Stomach (tissue), 9 donors: ENCODE data around the gene PLCG1. TPM values are rescaled to one million over a fixed set of nuclear protein-coding genes. Genes with fewer than 3 reads are reported as not detected.

Experiments
- DNase-seq, 2 donors: peaks; one replicate each; pipeline versions ENCODE4 v3.0.0 to v3.0.0-alpha.2; 2013 to 2019
- H3K27ac ChIP-seq, 5 donors: fragments of 200-600 bp in 4 of 5; sonication (generic) in 4 of 5; one replicate each; pipeline ENCODE4 v1.5.1; 2013 to 2019; ENCODE audit warnings: mild to moderate bottlenecking in 1 of 5, moderate library complexity in 1 of 5
- H3K27me3 ChIP-seq, 3 donors: fragments of 200-600 bp; sonication (generic); one replicate each; pipeline ENCODE4 v1.5.1; 2017 to 2019; ENCODE audit warnings: mixed run types in 1 of 3
- H3K36me3 ChIP-seq, 4 donors: fragments of 200-600 bp; sonication (generic); 1 replicate in 3 of 4; 2 replicates in 1 of 4; pipeline ENCODE4 v1.5.1; 2016 to 2019
- H3K4me1 ChIP-seq, 4 donors: fragments of 200-600 bp; sonication (generic); one replicate each; pipeline ENCODE4 v1.5.1; 2016 to 2019
- H3K4me3 ChIP-seq, 4 donors: fragments of 200-600 bp; sonication (generic) in 3 of 4; one replicate each; pipeline ENCODE4 v1.5.1; 2016 to 2019; ENCODE audit warnings: mild to moderate bottlenecking in 1 of 4
- H3K9me3 ChIP-seq, 4 donors: fragments of 200-600 bp; sonication (generic); one replicate each; pipeline ENCODE4 v1.5.1; 2016 to 2019
- CTCF ChIP-seq, 7 experiments: fragments of 450-650 bp in 4 of 7; fragments of 200-600 bp in 3 of 7; sonication (generic) in 3 of 7; IDR thresholded peaks; one replicate each; pipeline ENCODE4 v1.5.1; 2016 to 2019; ENCODE audit warnings: antibody characterized with exemption in 7 of 7, control low read depth in 2 of 7, mild to moderate bottlenecking in 1 of 7
- EP300 ChIP-seq: sonication (generic); formaldehyde crosslinking; IDR thresholded peaks from one replicate; pipeline ENCODE4 v1.6.1; 2017; ENCODE audit warnings: antibody characterized with exemption
- POLR2A ChIP-seq, 4 donors: fragments of 450-650 bp; IDR thresholded peaks; one replicate each; pipeline ENCODE4 v1.6.1; 2016; ENCODE audit warnings: antibody characterized with exemption in 4 of 4, control low read depth in 2 of 4, mild to moderate bottlenecking in 1 of 4, moderate library complexity in 1 of 4
- POLR2AphosphoS5 ChIP-seq, 3 donors: sonication (generic); formaldehyde crosslinking; IDR thresholded peaks; one replicate each; pipeline ENCODE4 v1.6.1; 2016; ENCODE audit warnings: antibody characterized with exemption in 3 of 3
- WGBS, 5 donors: extraction: QIAGEN DNeasy Blood & Tissue Kit in 3 of 5; methylation state at CpG; one replicate each; pipeline versions ENCODE4 v1.1.5 to v1.1.7; 2013 to 2018; 5-methylcytosine and 5-hydroxymethylcytosine counted together
- intact Hi-C: fragments of 100-400 bp; cut with DNase I; formaldehyde crosslinking; loops from one replicate; pipeline ENCODE4 v1.15.1; 2023; ENCODE audit warnings: low total_unique reads
- polyA plus RNA-seq, 3 donors: library from polyadenylated mRNA; stranded (reverse); fragments of 200-250 nt; gene quantifications; one replicate each; pipeline ENCODE4 v1.2.3, GENCODE V29; 2013
- total RNA-seq, 5 donors: library from RNA; depleted of rRNA; stranded (reverse); fragments of >200 nt; gene quantifications; one replicate each; pipeline versions ENCODE4 v1.1.0 to v1.2.3, GENCODE V29; 2014 to 2016
- donor health status: healthy with polysubstance abuse.
- donor health status: Bipolar disorder and iron deficiency.
- donor health status: healthy.

Gene PLCG1
- total and polyA plus RNA-seq, 8 donors, result 16.3 to 576 (median 56.0) TPM

GRCh38 chr20:41178904-41179432, 41.6 kb downstream of the PLCG1 start:
- peak overlapping the region in 4 of 5 donors; percentile 15 to 69 (median 52) for H3K27ac ChIP-seq
- intact Hi-C loops, result loop anchor here (10.0 kb wide), 1 partner anchor 46 kb away; no protein-coding TSS in a partner anchor
- no peaks in the 10 kb centered on the region for H3K27me3 ChIP-seq
- H3K36me3 ChIP-seq, result peaks cover 13 to 54% (median 47%) of the 10 kb centered on the region in 4 donors
- 55 to 74% (median 67%) methylated on average over 6 to 8 of the region's 8 CpGs for WGBS, 5 donors
- peaks cover 0 to 60% (median 35%) of the 10 kb centered on the region in 4 donors for H3K4me1 ChIP-seq
- H3K4me3 ChIP-seq, result no peak overlapping the region
- no peaks in the 10 kb centered on the region for H3K9me3 ChIP-seq
- DNase-seq, result peak in 1 of 2 donors; percentile 24
- no peak for TF ChIP-seq EP300
- TF ChIP-seq CTCF (IDR thresholded peaks at IDR 0.05), result no peak
- no peak for TF ChIP-seq POLR2AphosphoS5 (IDR thresholded peaks at IDR 0.05)
- no peak for TF ChIP-seq POLR2A (IDR thresholded peaks at IDR 0.05)

DNA sequence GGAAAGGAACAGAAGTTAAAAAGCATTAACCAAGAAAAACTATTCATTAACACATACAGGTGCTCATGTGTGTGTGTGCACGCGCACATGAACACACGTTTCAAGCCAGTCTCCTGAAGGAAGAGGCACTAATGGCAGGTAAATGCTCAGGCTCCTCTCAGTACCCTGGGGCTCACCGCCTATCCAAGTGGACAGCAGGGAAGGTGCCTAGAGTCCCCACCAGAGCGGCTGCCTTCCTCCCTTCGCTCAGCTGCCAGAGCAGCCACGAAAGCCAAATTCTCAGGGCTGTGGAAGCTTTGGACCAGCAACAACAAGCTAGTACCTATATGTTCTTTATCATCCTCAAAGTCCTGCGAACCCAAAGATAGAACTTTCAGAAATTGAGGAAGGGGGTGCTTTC, 42.6 kb downstream of the PLCG1 start:
- Histone ChIP-seq H3K4me3 (no peak overlapping the region), H3K9me3 (no peaks in the 10 kb centered on the region), H3K27me3 (no peaks in the 10 kb centered on the region), H3K36me3 (peaks cover 8 to 54% (median 47%) of the 10 kb centered on the region in 4 donors), H3K27ac (peak overlapping the region in 1 of 5 donors; percentile 69), H3K4me1 (peaks cover 0 to 50% (median 30%) of the 10 kb centered on the region in 4 donors)
- intact Hi-C loops, result loop anchor here (10.0 kb wide), 1 partner anchor 45 kb away; no protein-coding TSS in a partner anchor
- 90 to 96% (median 93%) methylated on average over 5 to 8 of the region's 8 CpGs for WGBS, 5 donors
- TF ChIP-seq EP300 (no peak), POLR2A (IDR thresholded peaks at IDR 0.05) (no peak), POLR2AphosphoS5 (IDR thresholded peaks at IDR 0.05) (no peak), CTCF (IDR thresholded peaks at IDR 0.05) (no peak)
- DNase-seq, result no peak

DNA sequence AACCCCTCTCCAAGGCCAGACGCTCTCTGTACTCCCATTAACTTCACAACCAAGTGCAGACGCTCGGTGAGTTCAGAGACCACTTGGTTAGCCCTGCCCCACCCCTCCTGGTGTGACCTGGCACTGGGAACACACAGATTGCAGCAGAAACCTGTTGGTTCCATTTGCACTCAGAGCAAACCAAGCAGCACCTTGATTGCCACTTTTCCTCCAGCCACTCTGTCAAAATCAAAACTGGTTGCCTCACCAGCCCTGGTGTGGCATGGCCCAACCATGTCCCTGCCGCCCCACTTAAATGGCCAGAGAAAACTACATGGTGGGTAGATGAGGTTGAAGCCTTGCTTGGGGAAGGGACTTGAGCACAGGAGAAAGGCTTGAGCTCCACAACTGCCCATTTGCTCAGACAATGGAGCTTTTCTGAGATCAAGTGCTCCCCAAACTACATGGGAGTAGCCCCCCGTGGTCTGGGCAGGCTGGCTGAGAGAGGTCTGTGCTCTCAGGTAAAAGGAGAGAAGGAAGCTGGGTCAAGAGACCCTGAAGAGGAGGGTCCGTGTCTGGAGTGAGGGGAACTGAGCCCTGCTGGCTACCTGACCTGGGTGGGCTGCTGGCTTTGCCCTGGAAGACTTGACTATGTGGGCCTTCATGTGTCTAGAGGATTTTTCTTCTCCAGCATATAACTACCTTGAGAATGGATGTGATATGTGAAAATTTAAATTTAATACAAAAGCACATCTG, 43.4 kb downstream of the PLCG1 start:
- intact Hi-C loops, result no loop called here
- H3K4me3 ChIP-seq, result no peak overlapping the region
- peaks cover 8 to 49% (median 42%) of the 10 kb centered on the region in 4 donors for H3K36me3 ChIP-seq
- 88 to 97% (median 92%) methylated on average over 6 of the region's 6 CpGs for WGBS, 5 donors
- peak; percentile 1 to 17 for DNase-seq
- H3K27me3 ChIP-seq, result no peaks in the 10 kb centered on the region
- no peak overlapping the region for H3K27ac ChIP-seq
- no peak for TF ChIP-seq POLR2A (IDR thresholded peaks at IDR 0.05)
- TF ChIP-seq POLR2AphosphoS5 (IDR thresholded peaks at IDR 0.05), result no peak
- peaks cover 0 to 42% (median 25%) of the 10 kb centered on the region in 4 donors for H3K4me1 ChIP-seq
- no peaks in the 10 kb centered on the region for H3K9me3 ChIP-seq

- Histone ChIP-seq H3K4me3 (no peak overlapping the region), H3K9me3 (no peaks in the 10 kb centered on the region), H3K36me3 (peaks cover 8 to 41% (median 38%) of the 10 kb centered on the region in 4 donors), H3K27ac (no peak overlapping the region), H3K4me1 (peaks cover 0 to 36% (median 21%) of the 10 kb centered on the region in 4 donors), H3K27me3 (no peaks in the 10 kb centered on the region)
- no peak for TF ChIP-seq CTCF (IDR thresholded peaks at IDR 0.05)
- no peak for TF ChIP-seq POLR2AphosphoS5 (IDR thresholded peaks at IDR 0.05)
- no peak for TF ChIP-seq POLR2A (IDR thresholded peaks at IDR 0.05)
- TF ChIP-seq EP300, result no peak
- 90 to 100% (median 94%) methylated on average over 3 of the region's 3 CpGs for WGBS, 5 donors
- peak; percentile 1 to 18 for DNase-seq
- intact Hi-C loops, result no loop called here
Observed at GRCh38 chr20:41181567-41181966, 44.2 kb downstream of the PLCG1 start.
